Esophagus squamous epithelium (tissue), 4 donors: ENCODE results near the gene MAU2.

Experiments used
- CTCF ChIP-seq, 6 experiments: fragments of 450-650 bp in 4 of 6; fragments of 200-600 bp in 2 of 6; sonication (generic) in 2 of 6; IDR thresholded peaks; one replicate each; pipeline ENCODE4 v1.5.1; 2016 to 2019; ENCODE audit warnings: antibody characterized with exemption in 6 of 6, mild to moderate bottlenecking in 4 of 6, moderate library complexity in 4 of 6
- POLR2A ChIP-seq, 4 donors: fragments of 450-650 bp; IDR thresholded peaks; one replicate each; pipeline ENCODE4 v1.6.1; 2017; ENCODE audit warnings: antibody characterized with exemption in 4 of 4, mild to moderate bottlenecking in 4 of 4, moderate library complexity in 3 of 4

- TF ChIP-seq POLR2A (IDR thresholded peaks at IDR 0.05) (no peak), CTCF (IDR thresholded peaks at IDR 0.05) (no peak)
These were observed 26.9 kb downstream of the MAU2 start for GRCh38 chr19:19347401-19348110.
